Tibial artery (tissue), 4 donors: ENCODE results near the gene LCN15.

ENCODE experiments used
- DNase-seq, 2 donors: peaks; one replicate each; pipeline ENCODE4 v3.0.0-alpha.2; 2019
- H3K27ac ChIP-seq, 2 donors: fragments of 200-600 bp; sonication (generic) in 1 of 2; 1 replicate in 1 of 2; 2 replicates in 1 of 2; pipeline ENCODE4 v1.5.1; 2018 to 2019; ENCODE audit warnings: mild to moderate bottlenecking in 1 of 2
- H3K27me3 ChIP-seq, 2 donors: fragments of 200-600 bp; sonication (generic) in 1 of 2; one replicate each; pipeline versions ENCODE4 v1.5.1 to v1.6.0; 2016 to 2019
- H3K36me3 ChIP-seq, 3 donors: fragments of 200-600 bp; sonication (generic) in 2 of 3; one replicate each; pipeline ENCODE4 v1.5.1; 2016 to 2019; ENCODE audit warnings: mild to moderate bottlenecking in 2 of 3
- H3K4me1 ChIP-seq, 4 donors: fragments of 200-600 bp; sonication (generic) in 2 of 4; 1 replicate in 3 of 4; 2 replicates in 1 of 4; pipeline ENCODE4 v1.5.1; 2016 to 2019
- H3K4me3 ChIP-seq, 2 donors: fragments of 200-600 bp; sonication (generic) in 1 of 2; 1 replicate in 1 of 2; 2 replicates in 1 of 2; pipeline ENCODE4 v1.5.1; 2018 to 2019; ENCODE audit warnings: mild to moderate bottlenecking in 2 of 2
- H3K9me3 ChIP-seq, 3 donors: fragments of 200-600 bp; sonication (generic) in 1 of 3; one replicate each; pipeline ENCODE4 v1.5.1; 2016 to 2019
- intact Hi-C: fragments of 100-400 bp; cut with DNase I; formaldehyde crosslinking; loops from one replicate; pipeline ENCODE4 v1.15.0; 2023; ENCODE audit warnings: low total_unique reads
- TF ChIP-seq, protein P1 (sequence below), 2 experiments: fragments of 200-600 bp in 1 of 2; fragments of 450-650 bp in 1 of 2; IDR thresholded peaks; one replicate each; pipeline ENCODE4 v1.5.1; 2017 to 2019; ENCODE audit warnings: antibody characterized with exemption in 2 of 2, mild to moderate bottlenecking in 1 of 2, moderate library complexity in 1 of 2

LCN15 gene

GRCh38 chr9:136796238-136796774, 32.0 kb upstream of the LCN15 start, which contains the start of gene CCDC183:
TSS of gene CCDC183 (plus strand) at chr9:136796338. CDS start at chr9:136796398, 60 bp downstream.
- Histone ChIP-seq H3K36me3 (peaks cover 0 to 19% (median 0%) of the 10 kb centered on the region in 3 donors), H3K4me3 (no peak within 1 kb of the TSS), H3K4me1 (peaks cover 0 to 47% (median 26%) of the 10 kb centered on the region in 4 donors), H3K27me3 (peaks cover 0 to 64% of the 10 kb centered on the region in 2 donors), H3K27ac (no peak within 1 kb of the TSS), H3K9me3 (no peaks in the 10 kb centered on the region)
- TF ChIP-seq, protein P1, sequence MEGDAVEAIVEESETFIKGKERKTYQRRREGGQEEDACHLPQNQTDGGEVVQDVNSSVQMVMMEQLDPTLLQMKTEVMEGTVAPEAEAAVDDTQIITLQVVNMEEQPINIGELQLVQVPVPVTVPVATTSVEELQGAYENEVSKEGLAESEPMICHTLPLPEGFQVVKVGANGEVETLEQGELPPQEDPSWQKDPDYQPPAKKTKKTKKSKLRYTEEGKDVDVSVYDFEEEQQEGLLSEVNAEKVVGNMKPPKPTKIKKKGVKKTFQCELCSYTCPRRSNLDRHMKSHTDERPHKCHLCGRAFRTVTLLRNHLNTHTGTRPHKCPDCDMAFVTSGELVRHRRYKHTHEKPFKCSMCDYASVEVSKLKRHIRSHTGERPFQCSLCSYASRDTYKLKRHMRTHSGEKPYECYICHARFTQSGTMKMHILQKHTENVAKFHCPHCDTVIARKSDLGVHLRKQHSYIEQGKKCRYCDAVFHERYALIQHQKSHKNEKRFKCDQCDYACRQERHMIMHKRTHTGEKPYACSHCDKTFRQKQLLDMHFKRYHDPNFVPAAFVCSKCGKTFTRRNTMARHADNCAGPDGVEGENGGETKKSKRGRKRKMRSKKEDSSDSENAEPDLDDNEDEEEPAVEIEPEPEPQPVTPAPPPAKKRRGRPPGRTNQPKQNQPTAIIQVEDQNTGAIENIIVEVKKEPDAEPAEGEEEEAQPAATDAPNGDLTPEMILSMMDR (IDR thresholded peaks at IDR 0.05), result no peak
- intact Hi-C loops, result no loop called here
- no peak for DNase-seq

GRCh38 chr9:136795000-136795348, 30.7 kb upstream of the LCN15 start:
- Histone ChIP-seq H3K27me3 (peaks cover 0 to 50% of the 10 kb centered on the region in 2 donors), H3K9me3 (no peaks in the 10 kb centered on the region), H3K4me1 (peaks cover 0 to 41% (median 19%) of the 10 kb centered on the region in 4 donors), H3K4me3 (no peak overlapping the region), H3K36me3 (peaks cover 0 to 19% (median 0%) of the 10 kb centered on the region in 3 donors), H3K27ac (no peak overlapping the region)
- TF ChIP-seq, protein P1 (IDR thresholded peaks at IDR 0.05), result no peak
- DNase-seq, result no peak
- intact Hi-C loops, result loop anchor here (5.0 kb wide), 1 partner anchor 147 kb away; the partner anchor contains the start of gene FBXW5

GRCh38 chr9:136794281-136794999, 30.1 kb upstream of the LCN15 start:
- no peak overlapping the region for H3K4me3 ChIP-seq
- no peak overlapping the region for H3K27ac ChIP-seq
- no peak for DNase-seq
- intact Hi-C loops, result loop anchor here (5.0 kb wide), 1 partner anchor 148 kb away; the partner anchor contains the start of gene FBXW5
- H3K4me1 ChIP-seq, result peaks cover 0 to 36% (median 14%) of the 10 kb centered on the region in 4 donors
- H3K36me3 ChIP-seq, result peaks cover 0 to 19% (median 0%) of the 10 kb centered on the region in 3 donors
- H3K27me3 ChIP-seq, result peaks cover 0 to 45% of the 10 kb centered on the region in 2 donors
- TF ChIP-seq, protein P1 (IDR thresholded peaks at IDR 0.05), result no peak
- H3K9me3 ChIP-seq, result no peaks in the 10 kb centered on the region

DNA sequence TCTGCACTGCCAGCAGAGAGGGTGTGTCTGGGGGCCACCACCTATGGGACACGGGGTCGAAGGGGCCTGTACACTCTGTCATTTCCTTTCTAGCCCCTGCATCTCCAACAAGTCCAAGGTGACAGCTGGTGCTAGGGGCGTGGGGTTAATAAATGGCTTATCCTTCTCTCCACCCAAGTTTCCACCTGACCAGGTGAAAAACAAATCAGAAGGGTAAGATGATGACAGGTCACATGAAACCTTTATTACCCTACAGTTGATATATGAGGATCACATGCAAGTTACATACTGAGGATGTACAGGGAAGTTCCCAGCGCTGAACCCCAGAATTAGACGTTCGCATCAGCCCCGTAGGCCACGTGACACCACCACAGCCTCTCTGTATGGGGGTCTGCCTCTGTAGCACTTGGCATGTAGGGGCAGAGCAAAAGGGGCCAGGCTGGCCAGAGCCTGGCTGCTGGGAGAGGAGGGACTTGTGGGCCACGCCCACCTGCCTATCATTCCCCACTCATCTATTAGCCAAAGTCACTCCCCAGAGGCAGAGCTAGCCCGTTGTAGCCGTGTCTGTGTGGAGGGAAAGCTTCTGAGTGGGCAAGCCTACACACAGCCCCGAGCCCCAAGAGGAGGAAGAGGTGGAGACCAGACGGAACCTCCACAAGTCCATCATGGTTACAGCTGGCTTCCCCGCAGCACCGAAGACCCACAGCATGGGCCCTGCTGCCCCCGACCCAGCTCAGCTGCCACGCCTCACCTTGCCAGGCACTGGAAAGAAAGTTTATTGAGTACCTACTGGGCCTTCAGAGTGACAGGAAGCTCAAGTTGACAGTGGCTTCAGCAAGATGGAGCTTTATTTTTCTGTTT, 29.0 kb upstream of the LCN15 start:
- Histone ChIP-seq H3K4me1 (peaks cover 0 to 33% (median 13%) of the 10 kb centered on the region in 4 donors), H3K4me3 (no peak overlapping the region), H3K27me3 (peaks cover 0 to 34% of the 10 kb centered on the region in 2 donors), H3K9me3 (no peaks in the 10 kb centered on the region), H3K27ac (no peak overlapping the region), H3K36me3 (peaks cover 0 to 19% (median 0%) of the 10 kb centered on the region in 3 donors)
- intact Hi-C loops, result loop anchor here (5.0 kb wide), 1 partner anchor 149 kb away; the partner anchor contains the start of gene FBXW5
- DNase-seq, result no peak
- TF ChIP-seq, protein P1 (IDR thresholded peaks at IDR 0.05), result no peak

DNA sequence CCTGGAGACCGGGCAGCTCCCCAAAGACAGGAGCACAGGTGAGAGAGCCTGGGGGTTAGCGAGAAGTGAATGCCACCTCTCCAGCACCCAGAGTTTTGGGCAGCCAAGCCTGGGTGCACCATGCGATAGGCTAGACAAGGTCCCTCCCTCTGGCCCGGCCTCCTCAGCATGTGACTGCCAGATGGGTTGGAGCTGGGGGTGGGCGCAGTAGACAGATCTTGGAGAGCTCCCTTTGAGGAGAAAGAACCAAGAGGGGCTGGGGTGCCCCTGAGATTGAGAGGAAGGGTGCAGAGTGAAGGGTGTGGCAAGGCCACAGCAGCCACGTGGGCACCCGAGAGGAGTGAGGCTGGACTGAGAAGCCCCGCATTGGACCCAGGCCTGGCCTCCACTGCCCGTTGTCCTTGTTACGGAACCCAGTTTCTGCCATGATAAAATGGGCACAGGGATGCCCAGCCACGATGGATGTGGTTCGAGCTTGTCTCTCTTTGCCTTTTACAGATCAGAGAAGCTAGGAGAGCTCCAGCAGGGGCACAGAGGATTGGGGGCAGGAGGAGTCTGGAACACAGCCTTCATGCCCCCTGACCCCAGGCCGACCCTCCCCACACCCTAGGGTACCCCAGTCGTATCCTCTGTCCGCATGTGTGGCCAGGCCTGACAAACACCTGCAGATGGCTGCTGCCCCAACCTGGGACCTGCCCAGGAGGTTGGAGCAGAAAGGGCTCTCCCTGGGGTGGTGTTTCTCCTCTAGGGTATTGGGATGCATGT, 28.2 kb upstream of the LCN15 start:
- DNase-seq, result no peak
- Histone ChIP-seq H3K4me3 (no peak overlapping the region), H3K36me3 (peaks cover 0 to 19% (median 0%) of the 10 kb centered on the region in 3 donors), H3K27me3 (peaks cover 0 to 26% of the 10 kb centered on the region in 2 donors), H3K4me1 (peaks cover 0 to 33% (median 13%) of the 10 kb centered on the region in 4 donors), H3K9me3 (no peaks in the 10 kb centered on the region), H3K27ac (no peak overlapping the region)
- intact Hi-C loops, result loop anchor here (5.0 kb wide), 1 partner anchor 150 kb away; the partner anchor contains the start of gene FBXW5
- TF ChIP-seq, protein P1 (IDR thresholded peaks at IDR 0.05), result no peak
